GM12878 (cell line): ENCODE data around the gene ATXN7L3B.

ENCODE experiments used
- CBX5 ChIP-seq: sonication (generic); IDR thresholded peaks from 2 replicates; pipeline ENCODE4 v1.6.1; 2016; ENCODE audit warnings: low read depth, moderate library complexity, mild to moderate bottlenecking, inconsistent platforms
- CHD1 ChIP-seq: IDR thresholded peaks from 2 replicates; pipeline ENCODE4 v1.6.1; 2012; ENCODE audit warnings: low read depth, low read length, improper control_type of control experiment
- HCFC1 ChIP-seq: fragments of 150-350 bp; IDR thresholded peaks from 2 replicates; pipeline ENCODE4 v1.6.1; 2014; ENCODE audit warnings: low read length
- JUNB ChIP-seq: IDR thresholded peaks from 2 replicates; pipeline ENCODE4 v1.6.1; 2016; ENCODE audit warnings: antibody characterized with exemption, mild to moderate bottlenecking
- MYC ChIP-seq: IDR thresholded peaks from 2 replicates; pipeline ENCODE4 v1.6.1; 2011; ENCODE audit warnings: mild to moderate bottlenecking, low read length, moderate library complexity, inconsistent platforms; ENCODE audit not compliant: insufficient read depth, insufficient replicate concordance, insufficient read length, severe bottlenecking
- TARDBP ChIP-seq: IDR thresholded peaks from 2 replicates; pipeline ENCODE4 v1.6.1; 2016; ENCODE audit warnings: borderline replicate concordance
- ZNF24 ChIP-seq: fragments of 450-650 bp; IDR thresholded peaks from 2 replicates; pipeline ENCODE4 v1.6.1; 2017; ENCODE audit warnings: antibody characterized with exemption, mild to moderate bottlenecking
- TF ChIP-seq, protein P1 (sequence below), 3 experiments: IDR thresholded peaks in 2 of 3; conservative IDR thresholded peaks in 1 of 3; 2 replicates each; pipeline ENCODE4 v1.5.1; 2011; ENCODE audit warnings: low read depth in 3 of 3, low read length in 3 of 3, mild to moderate bottlenecking in 3 of 3, control low read depth in 2 of 3, moderate library complexity in 2 of 3, inconsistent platforms in 1 of 3, mixed read lengths in 1 of 3; ENCODE audit not compliant: control insufficient read depth in 2 of 3, insufficient read depth in 1 of 3; ENCODE audit errors: extremely low read depth in 1 of 3
- TF ChIP-seq, protein P2 (sequence below): IDR thresholded peaks from 2 replicates; pipeline ENCODE4 v1.6.1; 2011; ENCODE audit warnings: borderline replicate concordance, low read depth, mild to moderate bottlenecking, moderate library complexity, mixed read lengths, low read length; ENCODE audit not compliant: insufficient read depth; ENCODE audit errors: extremely low read length
- TF ChIP-seq, protein P3 (sequence below): fragments of 450-650 bp; IDR thresholded peaks from 2 replicates; pipeline ENCODE4 v1.6.1; 2016; ENCODE audit warnings: mild to moderate bottlenecking
- TF ChIP-seq, protein P4 (sequence below): IDR thresholded peaks from 2 replicates; pipeline ENCODE4 v1.6.1; 2012; ENCODE audit warnings: low read depth, low read length, improper control_type of control experiment

DNA sequence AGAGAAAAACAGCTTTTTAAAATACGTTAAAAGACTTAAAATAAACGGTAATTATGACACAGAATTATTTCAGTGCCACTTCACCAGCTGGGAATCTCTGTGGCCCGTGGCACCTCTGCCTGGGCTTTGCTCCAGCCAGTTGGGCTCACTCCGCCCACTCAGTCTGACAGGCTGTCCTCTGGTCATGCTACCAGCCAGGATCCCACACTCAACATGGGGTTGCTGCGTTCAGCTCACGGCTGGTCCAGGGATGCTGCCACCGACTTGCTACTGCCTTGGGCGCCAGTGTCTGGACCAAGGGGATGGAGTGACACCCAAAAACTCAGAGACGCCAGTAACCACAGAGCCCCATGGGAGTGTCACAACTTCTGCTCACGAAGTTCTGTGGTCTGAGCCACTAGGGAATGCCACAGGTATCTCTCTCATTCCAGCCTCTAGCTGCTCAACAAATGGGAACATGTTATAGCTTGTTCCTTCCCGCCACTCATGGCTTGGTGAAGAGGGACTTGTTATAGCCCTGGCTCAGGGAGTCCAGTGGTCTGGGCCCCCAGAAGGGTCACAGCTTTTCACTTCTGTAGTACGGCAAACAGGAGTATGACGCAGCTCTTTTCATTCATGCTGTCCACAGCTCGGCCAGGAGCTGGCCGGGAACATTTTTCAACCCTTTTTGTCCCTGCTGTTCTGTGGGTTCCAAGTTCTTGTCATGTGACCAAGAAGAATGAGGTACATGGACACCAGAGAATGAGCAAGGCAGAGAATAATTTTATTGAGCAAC lies 23.4 kb upstream of the ATXN7L3B start:
- TF ChIP-seq, protein P1, sequence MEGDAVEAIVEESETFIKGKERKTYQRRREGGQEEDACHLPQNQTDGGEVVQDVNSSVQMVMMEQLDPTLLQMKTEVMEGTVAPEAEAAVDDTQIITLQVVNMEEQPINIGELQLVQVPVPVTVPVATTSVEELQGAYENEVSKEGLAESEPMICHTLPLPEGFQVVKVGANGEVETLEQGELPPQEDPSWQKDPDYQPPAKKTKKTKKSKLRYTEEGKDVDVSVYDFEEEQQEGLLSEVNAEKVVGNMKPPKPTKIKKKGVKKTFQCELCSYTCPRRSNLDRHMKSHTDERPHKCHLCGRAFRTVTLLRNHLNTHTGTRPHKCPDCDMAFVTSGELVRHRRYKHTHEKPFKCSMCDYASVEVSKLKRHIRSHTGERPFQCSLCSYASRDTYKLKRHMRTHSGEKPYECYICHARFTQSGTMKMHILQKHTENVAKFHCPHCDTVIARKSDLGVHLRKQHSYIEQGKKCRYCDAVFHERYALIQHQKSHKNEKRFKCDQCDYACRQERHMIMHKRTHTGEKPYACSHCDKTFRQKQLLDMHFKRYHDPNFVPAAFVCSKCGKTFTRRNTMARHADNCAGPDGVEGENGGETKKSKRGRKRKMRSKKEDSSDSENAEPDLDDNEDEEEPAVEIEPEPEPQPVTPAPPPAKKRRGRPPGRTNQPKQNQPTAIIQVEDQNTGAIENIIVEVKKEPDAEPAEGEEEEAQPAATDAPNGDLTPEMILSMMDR (IDR thresholded peaks at IDR 0.05 in 2 of 3, conservative IDR thresholded peaks at IDR 0.05 in 1 of 3; ENCODE audit: control insufficient read depth in 2 of 3, extremely low read depth in 1 of 3, insufficient read depth in 1 of 3, low read depth in 3 of 3, low read length in 3 of 3): no peak
- TF ChIP-seq, protein P2, sequence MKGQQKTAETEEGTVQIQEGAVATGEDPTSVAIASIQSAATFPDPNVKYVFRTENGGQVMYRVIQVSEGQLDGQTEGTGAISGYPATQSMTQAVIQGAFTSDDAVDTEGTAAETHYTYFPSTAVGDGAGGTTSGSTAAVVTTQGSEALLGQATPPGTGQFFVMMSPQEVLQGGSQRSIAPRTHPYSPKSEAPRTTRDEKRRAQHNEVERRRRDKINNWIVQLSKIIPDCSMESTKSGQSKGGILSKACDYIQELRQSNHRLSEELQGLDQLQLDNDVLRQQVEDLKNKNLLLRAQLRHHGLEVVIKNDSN: no peak
- TF ChIP-seq HCFC1 (no peak), CBX5 (no peak), CHD1 (no peak), MYC (no peak), JUNB (no peak), ZNF24 (no peak), TARDBP (no peak)
- TF ChIP-seq, protein P3, sequence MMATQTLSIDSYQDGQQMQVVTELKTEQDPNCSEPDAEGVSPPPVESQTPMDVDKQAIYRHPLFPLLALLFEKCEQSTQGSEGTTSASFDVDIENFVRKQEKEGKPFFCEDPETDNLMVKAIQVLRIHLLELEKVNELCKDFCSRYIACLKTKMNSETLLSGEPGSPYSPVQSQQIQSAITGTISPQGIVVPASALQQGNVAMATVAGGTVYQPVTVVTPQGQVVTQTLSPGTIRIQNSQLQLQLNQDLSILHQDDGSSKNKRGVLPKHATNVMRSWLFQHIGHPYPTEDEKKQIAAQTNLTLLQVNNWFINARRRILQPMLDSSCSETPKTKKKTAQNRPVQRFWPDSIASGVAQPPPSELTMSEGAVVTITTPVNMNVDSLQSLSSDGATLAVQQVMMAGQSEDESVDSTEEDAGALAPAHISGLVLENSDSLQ: no peak
- TF ChIP-seq, protein P4, sequence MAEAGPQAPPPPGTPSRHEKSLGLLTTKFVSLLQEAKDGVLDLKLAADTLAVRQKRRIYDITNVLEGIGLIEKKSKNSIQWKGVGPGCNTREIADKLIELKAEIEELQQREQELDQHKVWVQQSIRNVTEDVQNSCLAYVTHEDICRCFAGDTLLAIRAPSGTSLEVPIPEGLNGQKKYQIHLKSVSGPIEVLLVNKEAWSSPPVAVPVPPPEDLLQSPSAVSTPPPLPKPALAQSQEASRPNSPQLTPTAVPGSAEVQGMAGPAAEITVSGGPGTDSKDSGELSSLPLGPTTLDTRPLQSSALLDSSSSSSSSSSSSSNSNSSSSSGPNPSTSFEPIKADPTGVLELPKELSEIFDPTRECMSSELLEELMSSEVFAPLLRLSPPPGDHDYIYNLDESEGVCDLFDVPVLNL: no peak
